ENCODE results near the gene FAM161A. TPM values are rescaled to one million over a fixed set of nuclear protein-coding genes. Genes with fewer than 3 reads are reported as not detected.
A peak's percentile ranks its signal among the peaks of the same experiment; 100 is the strongest.

Gene FAM161A
- total RNA-seq, result 1 to 10 TPM in 4 of 6 experiments, under 1 TPM in 2; 0.64 to 2.2 (median 1.1) TPM
- long read RNA-seq, result 0 reads

DNA sequence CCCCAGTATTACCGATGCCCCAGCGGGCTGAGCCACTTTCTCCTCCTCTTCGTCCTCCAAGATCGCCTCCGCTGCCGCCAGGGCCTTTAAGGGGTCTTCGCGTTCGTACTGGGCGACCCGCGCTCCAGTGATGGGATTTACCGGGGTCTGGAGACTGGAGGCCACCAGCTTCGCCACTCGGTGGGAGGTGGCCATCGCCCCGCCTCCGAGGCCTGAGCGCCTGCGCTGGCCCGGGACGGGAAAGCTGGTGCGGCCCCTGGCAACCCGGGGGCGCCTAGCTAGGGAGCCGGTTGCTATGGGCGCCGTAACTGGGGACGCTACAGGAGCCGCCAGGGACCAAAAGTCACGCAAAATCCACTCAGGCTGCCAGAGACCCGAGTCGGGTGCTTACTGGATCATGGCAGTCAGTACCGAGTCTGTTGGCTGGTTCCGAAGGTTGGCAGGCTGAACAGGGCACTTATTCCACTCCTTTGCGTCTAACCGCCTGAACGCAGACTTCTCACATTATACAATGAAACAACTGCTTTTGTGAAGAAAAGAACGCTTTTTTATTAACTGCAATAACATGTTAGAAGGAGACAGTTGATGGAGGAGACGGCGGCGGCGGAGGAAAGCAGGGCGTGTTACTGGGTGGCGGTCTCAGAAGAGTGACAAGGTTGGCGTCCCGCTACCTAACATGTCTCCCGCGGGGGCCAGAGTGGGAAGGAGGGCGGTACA, at the start of gene FAM161A:
Gene FAM161A, minus strand, starts transcription at position 214 of the 717 bp plus-strand sequence. Its CDS starts 19 bp downstream, at position 195.
- 0% methylated on average over 21 of the region's 50 CpGs for WGBS (ENCODE audit: insufficient coverage, low coverage, low lambda C conversion rate, missing lambda C conversion rate)
- peak; percentile 33 for TF ChIP-seq POLR2A (IDR thresholded peaks at IDR 0.05)
- TF ChIP-seq, protein P1, sequence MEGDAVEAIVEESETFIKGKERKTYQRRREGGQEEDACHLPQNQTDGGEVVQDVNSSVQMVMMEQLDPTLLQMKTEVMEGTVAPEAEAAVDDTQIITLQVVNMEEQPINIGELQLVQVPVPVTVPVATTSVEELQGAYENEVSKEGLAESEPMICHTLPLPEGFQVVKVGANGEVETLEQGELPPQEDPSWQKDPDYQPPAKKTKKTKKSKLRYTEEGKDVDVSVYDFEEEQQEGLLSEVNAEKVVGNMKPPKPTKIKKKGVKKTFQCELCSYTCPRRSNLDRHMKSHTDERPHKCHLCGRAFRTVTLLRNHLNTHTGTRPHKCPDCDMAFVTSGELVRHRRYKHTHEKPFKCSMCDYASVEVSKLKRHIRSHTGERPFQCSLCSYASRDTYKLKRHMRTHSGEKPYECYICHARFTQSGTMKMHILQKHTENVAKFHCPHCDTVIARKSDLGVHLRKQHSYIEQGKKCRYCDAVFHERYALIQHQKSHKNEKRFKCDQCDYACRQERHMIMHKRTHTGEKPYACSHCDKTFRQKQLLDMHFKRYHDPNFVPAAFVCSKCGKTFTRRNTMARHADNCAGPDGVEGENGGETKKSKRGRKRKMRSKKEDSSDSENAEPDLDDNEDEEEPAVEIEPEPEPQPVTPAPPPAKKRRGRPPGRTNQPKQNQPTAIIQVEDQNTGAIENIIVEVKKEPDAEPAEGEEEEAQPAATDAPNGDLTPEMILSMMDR (IDR thresholded peaks at IDR 0.05), result no peak
- peak; percentile 92 to 94 (median 93) for DNase-seq
- H3K9me3 ChIP-seq, result no peaks in the 10 kb centered on the region
- H3K4me1 ChIP-seq, result no peaks in the 10 kb centered on the region
- no peaks in the 10 kb centered on the region for H3K27me3 ChIP-seq
- H3K27ac ChIP-seq, result peak within 1 kb of the TSS; percentile 36 to 58 (median 47)
- no peaks in the 10 kb centered on the region for H3K36me3 ChIP-seq
- intact Hi-C loops (cut with DNase I), result no loop called here
- peak; percentile 90 to 92 (median 92) for ATAC-seq
- peak within 1 kb of the TSS; percentile 67 to 92 (median 75) for H3K4me3 ChIP-seq

GRCh38 chr2:61900281-61900680, 46.4 kb upstream of the FAM161A start:
- TF ChIP-seq, protein P1 (IDR thresholded peaks at IDR 0.05), result no peak
- TF ChIP-seq POLR2A (IDR thresholded peaks at IDR 0.05), result no peak
- no peak for DNase-seq
- no peaks in the 10 kb centered on the region for H3K27me3 ChIP-seq

GRCh38 chr2:61898810-61899209, 45.0 kb upstream of the FAM161A start:
- Histone ChIP-seq H3K4me1 (no peaks in the 10 kb centered on the region), H3K4me3 (no peak overlapping the region), H3K36me3 (no peaks in the 10 kb centered on the region), H3K9me3 (no peaks in the 10 kb centered on the region), H3K27me3 (no peaks in the 10 kb centered on the region), H3K27ac (no peak overlapping the region)
- 24% methylated on average over 2 of the region's 2 CpGs for WGBS (ENCODE audit: insufficient coverage, low coverage, low lambda C conversion rate, missing lambda C conversion rate)
- TF ChIP-seq, protein P1 (IDR thresholded peaks at IDR 0.05), result peak; percentile 38 to 55 (median 46)
- TF ChIP-seq POLR2A (IDR thresholded peaks at IDR 0.05), result no peak
- ATAC-seq (peak; percentile 46 to 76 (median 68)), DNase-seq (no peak)
- intact Hi-C loops (cut with DNase I), result no loop called here

More at GRCh38 chr2:61900281-61900680, 46.4 kb upstream of the FAM161A start:
- H3K4me3 ChIP-seq, result no peak overlapping the region
- WGBS (ENCODE audit: insufficient coverage, low coverage, low lambda C conversion rate, missing lambda C conversion rate), result no CpG with 5 or more reads among the region's 1 CpG
- no peaks in the 10 kb centered on the region for H3K36me3 ChIP-seq
- no peak overlapping the region for H3K27ac ChIP-seq
- no peaks in the 10 kb centered on the region for H3K9me3 ChIP-seq
- no peak for ATAC-seq
- intact Hi-C loops (cut with DNase I), result no loop called here
- no peaks in the 10 kb centered on the region for H3K4me1 ChIP-seq

DNA sequence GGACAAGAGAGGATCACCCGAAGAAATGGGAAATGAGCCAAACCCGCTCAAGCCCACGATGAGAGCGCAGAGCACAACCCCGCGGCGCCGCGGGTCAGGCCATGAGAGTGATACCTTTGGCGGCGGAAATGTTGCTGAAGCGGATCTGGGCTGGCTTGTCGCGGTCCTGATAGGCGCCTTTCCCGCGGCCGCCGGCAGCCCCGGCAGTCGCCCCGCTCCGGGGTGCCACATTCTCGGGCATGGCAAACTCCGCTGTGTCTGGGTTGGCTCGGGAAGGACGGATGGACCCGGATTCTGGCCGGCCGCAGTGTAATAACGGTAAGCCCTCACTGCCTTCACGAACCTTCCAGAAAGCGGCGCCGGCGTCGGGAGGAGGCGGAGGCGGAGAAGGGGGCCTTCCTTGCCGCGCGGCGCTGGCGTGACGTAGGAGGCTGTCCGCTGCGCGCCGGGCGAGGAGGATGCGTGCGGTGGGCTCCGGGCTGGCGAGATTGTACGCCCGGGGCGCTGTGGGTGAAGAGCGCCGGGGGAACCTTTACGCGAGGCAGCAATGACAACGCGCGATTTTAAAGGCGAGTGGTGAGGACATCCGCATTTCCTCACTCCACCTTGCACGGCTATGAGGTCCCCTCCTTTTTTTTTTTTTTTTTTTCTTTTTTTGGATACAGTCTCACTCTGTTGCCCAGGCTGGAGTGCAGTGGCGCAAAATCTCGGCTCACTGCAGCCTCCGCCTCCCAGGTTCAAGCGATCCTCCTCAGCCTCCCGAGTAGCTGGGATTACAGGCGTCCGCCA, 34.6 kb upstream of the FAM161A start, which contains the start of gene CCT4:
Gene CCT4, minus strand, starts transcription at position 390 of the 789 bp plus-strand sequence. Its CDS starts 149 bp downstream, at position 241.
- intact Hi-C loops (cut with DNase I), result no loop called here
- Histone ChIP-seq H3K4me3 (peak within 1 kb of the TSS; percentile 77 to 80 (median 80)), H3K27me3 (no peaks in the 10 kb centered on the region), H3K9me3 (no peaks in the 10 kb centered on the region), H3K4me1 (peaks cover 0 to 14% (median 6%) of the 10 kb centered on the region in 4 donors), H3K27ac (peak within 1 kb of the TSS; percentile 98 to 99 (median 99)), H3K36me3 (peaks cover 0 to 17% (median 7%) of the 10 kb centered on the region in 4 donors)
- 2% methylated on average over 47 of the region's 74 CpGs for WGBS (ENCODE audit: insufficient coverage, low coverage, low lambda C conversion rate, missing lambda C conversion rate)
- ATAC-seq (peak; percentile 93 to 97 (median 94)), DNase-seq (peak; percentile 92 to 94 (median 93))
- TF ChIP-seq, protein P1 (IDR thresholded peaks at IDR 0.05), result no peak
- peak; percentile 83 for TF ChIP-seq POLR2A (IDR thresholded peaks at IDR 0.05)

All from right lobe of liver (tissue), 6 donors.